Brain microvascular endothelial cell (primary cell): ENCODE results near the gene XG.
A peak's percentile ranks its signal among the peaks of the same experiment; 100 is the strongest.

ENCODE experiments used
- DNase-seq: peaks from one replicate; pipeline ENCODE4 v3.0.0-alpha.2; 2020
- H3K27ac ChIP-seq: fragments of 250-450 bp; sonication (Bioruptor Pico); 2 replicates; pipeline ENCODE4 v1.5.1; 2020; ENCODE audit warnings: mild to moderate bottlenecking, moderate library complexity
- H3K27me3 ChIP-seq: fragments of 250-450 bp; sonication (Bioruptor Pico); replicated peaks from 2 replicates; pipeline ENCODE4 v1.5.1; 2020; ENCODE audit warnings: mild to moderate bottlenecking
- H3K36me3 ChIP-seq: fragments of 250-450 bp; sonication (Bioruptor Pico); replicated peaks from 2 replicates; pipeline ENCODE4 v1.5.1; 2020; ENCODE audit warnings: mild to moderate bottlenecking
- H3K4me3 ChIP-seq: 2 replicates; pipeline ENCODE4 v1.5.1; 2011; ENCODE audit warnings: low read depth, mild to moderate bottlenecking, control low read depth, low read length, moderate library complexity
- CTCF ChIP-seq: IDR thresholded peaks from 2 replicates; pipeline ENCODE4 v1.5.1; 2011; ENCODE audit warnings: low read depth, mild to moderate bottlenecking, moderate library complexity, low read length, control low read depth, inconsistent platforms; ENCODE audit errors: missing control alignments
- in situ Hi-C: cut with HindIII; loops from 2 replicates; pipeline ENCODE4 v1.10.0; 2017; ENCODE audit warnings: low sequenced_read_pairs, low pct_ligation_motif_present

XG gene

GRCh38 chrX:2837961-2838360 is 86.1 kb downstream of the XG start:
- Histone ChIP-seq H3K4me3 (no peak overlapping the region), H3K27me3 (no peaks in the 10 kb centered on the region), H3K36me3 (no peaks in the 10 kb centered on the region), H3K27ac (no peak overlapping the region)
- DNase-seq, result no peak
- TF ChIP-seq CTCF, result no peak
- in situ Hi-C loops, result no loop called here

DNA sequence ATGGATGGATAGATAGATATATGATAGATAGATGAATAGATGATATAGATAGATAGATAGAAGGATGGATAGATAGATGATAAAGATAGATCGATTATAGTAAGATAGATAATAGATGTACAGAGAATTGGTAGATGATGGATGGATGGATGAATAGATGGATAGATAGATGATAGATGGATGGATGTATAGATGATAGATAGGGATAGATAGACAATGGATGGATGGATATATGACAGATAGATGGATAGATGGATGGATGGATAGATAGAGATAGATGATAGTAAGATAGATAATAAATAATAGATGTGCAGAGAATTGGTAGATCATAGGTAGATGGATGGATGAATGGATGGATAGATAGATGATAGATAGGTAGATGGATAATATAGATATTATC is 89.1 kb downstream of the XG start:
- no peak for TF ChIP-seq CTCF
- H3K27ac ChIP-seq, result no peak overlapping the region
- no peak for DNase-seq
- no peaks in the 10 kb centered on the region for H3K27me3 ChIP-seq
- H3K36me3 ChIP-seq, result no peaks in the 10 kb centered on the region
- in situ Hi-C loops, result no loop called here
- no peak overlapping the region for H3K4me3 ChIP-seq

GRCh38 chrX:2841537-2841936 is 89.7 kb downstream of the XG start:
- DNase-seq, result peak; percentile 10
- no peaks in the 10 kb centered on the region for H3K27me3 ChIP-seq
- no peaks in the 10 kb centered on the region for H3K36me3 ChIP-seq
- no peak overlapping the region for H3K4me3 ChIP-seq
- no peak for TF ChIP-seq CTCF
- in situ Hi-C loops, result no loop called here
- H3K27ac ChIP-seq, result no peak overlapping the region

DNA sequence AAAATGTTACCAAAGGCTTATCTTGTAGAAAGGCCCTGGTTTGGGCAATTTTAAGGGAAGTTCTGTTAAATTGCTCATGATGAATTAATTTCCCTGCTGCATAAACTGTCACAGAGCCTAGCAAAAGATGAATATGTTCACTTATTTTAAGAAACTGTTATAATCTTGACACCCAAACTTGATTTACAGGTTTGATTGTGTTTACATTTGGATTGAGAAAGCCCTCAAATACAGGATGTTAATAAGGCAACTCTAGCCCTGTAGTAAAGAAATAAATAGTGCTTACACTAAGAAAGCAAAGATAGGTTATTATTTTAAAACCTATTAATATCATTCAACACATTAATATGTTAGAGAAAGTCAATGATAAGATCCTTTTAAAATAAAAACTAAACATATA is 95.2 kb downstream of the XG start:
- Histone ChIP-seq H3K36me3 (no peaks in the 10 kb centered on the region), H3K4me3 (no peak overlapping the region), H3K27me3 (no peaks in the 10 kb centered on the region), H3K27ac (no peak overlapping the region)
- no peak for TF ChIP-seq CTCF
- in situ Hi-C loops, result no loop called here
- DNase-seq, result no peak

DNA sequence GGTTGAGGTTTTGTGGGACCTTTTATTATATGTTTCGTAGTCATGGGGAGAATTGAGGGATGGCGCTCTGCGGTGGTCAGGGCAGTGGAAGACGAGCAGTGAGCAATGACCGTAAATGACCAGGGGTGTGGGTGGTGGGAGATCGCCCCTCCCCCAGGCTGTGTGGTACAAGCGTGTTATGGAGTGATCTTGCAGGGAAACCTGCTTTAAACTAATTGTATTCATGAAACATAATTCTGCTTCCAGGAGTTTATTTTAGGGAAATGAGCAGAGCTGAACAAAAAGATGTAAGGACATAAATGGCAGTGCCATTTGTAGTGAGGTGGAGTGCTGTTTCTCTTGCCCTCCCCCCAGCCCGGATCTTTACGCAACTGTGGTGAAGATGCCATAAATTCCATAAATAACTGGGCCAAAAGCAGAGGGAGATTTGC is 97.0 kb downstream of the XG start:
- peak; percentile 73 for DNase-seq
- peak overlapping the region; percentile 24 for H3K4me3 ChIP-seq
- in situ Hi-C loops, result no loop called here
- no peaks in the 10 kb centered on the region for H3K36me3 ChIP-seq
- peak overlapping the region; percentile 65 for H3K27ac ChIP-seq
- H3K27me3 ChIP-seq, result no peaks in the 10 kb centered on the region
- no peak for TF ChIP-seq CTCF

DNA sequence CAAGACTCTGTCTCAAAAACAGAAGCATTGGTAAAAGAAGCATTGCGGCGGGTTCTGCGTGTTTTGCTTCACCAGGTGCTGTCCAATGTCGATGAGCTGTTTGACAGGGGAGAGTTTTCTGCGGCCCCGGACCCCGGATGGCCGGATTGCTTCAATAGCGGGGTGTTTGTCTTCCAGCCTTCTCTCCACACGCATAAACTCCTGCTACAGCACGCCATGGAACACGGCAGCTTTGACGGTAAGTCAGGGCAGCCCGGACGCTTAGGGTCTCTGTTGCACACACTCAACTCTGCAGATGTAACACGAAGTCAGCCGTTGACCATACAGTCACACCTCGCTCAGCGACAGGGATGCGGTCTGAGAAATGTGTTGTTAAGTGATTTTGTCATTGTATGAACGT is 103.1 kb downstream of the XG start:
- Histone ChIP-seq H3K4me3 (no peak overlapping the region), H3K27me3 (no peaks in the 10 kb centered on the region), H3K27ac (no peak overlapping the region), H3K36me3 (no peaks in the 10 kb centered on the region)
- TF ChIP-seq CTCF, result no peak
- in situ Hi-C loops, result no loop called here
- DNase-seq, result no peak
